Measurements from ENCODE around the gene MB21D2.

The MB21D2 gene

DNA sequence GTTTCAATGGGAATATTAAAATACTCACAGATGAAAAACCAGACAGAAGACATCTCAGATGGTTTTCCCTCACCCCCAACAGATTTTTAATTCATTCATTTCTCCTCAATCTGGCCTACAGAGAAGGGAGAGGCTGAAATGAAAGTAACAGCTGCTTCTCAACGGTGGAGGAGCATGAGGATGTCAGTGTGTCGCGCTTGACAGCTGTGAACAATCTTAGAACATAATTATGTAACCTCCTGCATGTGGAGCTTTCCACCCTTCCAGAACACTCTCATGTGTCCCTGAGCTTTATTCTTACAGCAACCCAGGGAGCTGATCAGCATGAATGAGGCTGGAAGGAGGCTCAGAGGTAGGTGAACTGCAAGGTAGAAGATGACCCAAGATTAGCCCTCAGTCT is 52.7 kb downstream of the MB21D2 start:
- TF ChIP-seq FOXM1 (IDR thresholded peaks at IDR 0.05; ENCODE audit: borderline replicate concordance) (no peak), PKNOX1 (IDR thresholded peaks at IDR 0.05) (no peak), CTBP1 (IDR thresholded peaks at IDR 0.05; ENCODE audit: borderline replicate concordance) (no peak), ZNF384 (IDR thresholded peaks at IDR 0.05) (no peak), TARDBP (IDR thresholded peaks at IDR 0.05) (no peak), FOXK2 (IDR thresholded peaks at IDR 0.05) (no peak), SP1 (IDR thresholded peaks at IDR 0.05) (no peak), FOXA1 (IDR thresholded peaks at IDR 0.05) (no peak), ARNT (IDR thresholded peaks at IDR 0.05) (no peak), SUZ12 (IDR thresholded peaks at IDR 0.05) (no peak), BHLHE40 (IDR thresholded peaks at IDR 0.05; ENCODE audit: borderline replicate concordance) (no peak), NFRKB (IDR thresholded peaks at IDR 0.05) (no peak)
- no peak for DNase-seq (ENCODE audit: extremely low spot score)
- POLR2A ChIA-PET: no interaction called here
- CTCF ChIA-PET: no interaction called here

DNA sequence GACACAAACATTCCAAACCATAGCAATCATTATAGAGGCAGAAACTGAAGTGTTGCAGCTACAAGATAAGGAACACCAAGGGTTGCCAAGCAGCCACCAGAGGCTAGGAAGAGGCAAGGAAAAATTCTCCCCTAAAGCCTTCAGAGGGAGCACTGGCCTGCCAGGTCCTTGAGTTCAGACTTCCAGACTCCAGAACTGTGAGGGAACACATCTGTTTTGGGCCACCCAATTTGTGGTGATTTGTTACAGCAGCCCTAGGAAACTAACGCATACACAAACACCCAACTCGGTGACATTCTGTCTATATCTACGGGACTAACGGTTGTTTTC is 54.6 kb downstream of the MB21D2 start:
- DNase-seq (ENCODE audit: extremely low spot score): no peak
- TF ChIP-seq FOXM1 (IDR thresholded peaks at IDR 0.05; ENCODE audit: borderline replicate concordance): no peak
- TF ChIP-seq SUZ12 (IDR thresholded peaks at IDR 0.05): no peak
- TF ChIP-seq BHLHE40 (IDR thresholded peaks at IDR 0.05; ENCODE audit: borderline replicate concordance): no peak
- no peak for TF ChIP-seq L3MBTL2 (conservative IDR thresholded peaks at IDR 0.05)
- no peak for TF ChIP-seq HDGF (IDR thresholded peaks at IDR 0.05; ENCODE audit: borderline replicate concordance)
- no peak for TF ChIP-seq CTBP1 (IDR thresholded peaks at IDR 0.05; ENCODE audit: borderline replicate concordance)
- no peak for TF ChIP-seq NFRKB (IDR thresholded peaks at IDR 0.05)
- ChIA-PET CTCF (no interaction called here), POLR2A (no interaction called here)

GRCh38 chr3:192862408-192863090 is 55.1 kb downstream of the MB21D2 start:
- DNase-seq (ENCODE audit: extremely low spot score): no peak
- TF ChIP-seq FOXA1 (IDR thresholded peaks at IDR 0.05) (no peak), FOXK2 (IDR thresholded peaks at IDR 0.05) (no peak), NFRKB (IDR thresholded peaks at IDR 0.05) (no peak), ELF4 (IDR thresholded peaks at IDR 0.05) (no peak), FOXM1 (IDR thresholded peaks at IDR 0.05; ENCODE audit: borderline replicate concordance) (no peak), ZNF384 (IDR thresholded peaks at IDR 0.05) (no peak), ARNT (IDR thresholded peaks at IDR 0.05) (no peak), BHLHE40 (IDR thresholded peaks at IDR 0.05; ENCODE audit: borderline replicate concordance) (no peak), HDGF (IDR thresholded peaks at IDR 0.05; ENCODE audit: borderline replicate concordance) (no peak), TARDBP (IDR thresholded peaks at IDR 0.05) (no peak), SP1 (IDR thresholded peaks at IDR 0.05) (no peak), PKNOX1 (IDR thresholded peaks at IDR 0.05) (no peak), LEF1 (IDR thresholded peaks at IDR 0.05; ENCODE audit: borderline replicate concordance) (no peak), SUZ12 (IDR thresholded peaks at IDR 0.05) (no peak)
- ChIA-PET CTCF (no interaction called here), POLR2A (no interaction called here)

DNA sequence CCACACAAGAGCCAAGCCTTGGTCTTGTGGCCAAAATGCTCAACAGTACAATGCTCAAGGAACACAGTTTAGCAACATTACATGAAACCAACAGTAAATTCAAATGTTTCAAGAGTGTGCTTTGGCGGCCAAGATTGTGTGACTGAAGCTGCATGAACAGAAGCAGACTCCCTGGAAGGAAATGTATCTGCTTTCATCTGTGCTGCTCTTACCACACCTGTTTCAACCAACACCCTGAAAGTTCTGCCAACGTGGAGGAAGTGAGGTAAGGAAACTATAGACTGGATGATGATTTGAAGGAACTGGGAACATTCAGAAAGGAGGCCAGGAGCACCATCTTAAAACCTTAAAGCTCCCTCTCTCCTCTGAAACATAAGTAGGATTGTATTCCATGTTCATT is 55.7 kb downstream of the MB21D2 start:
- DNase-seq (ENCODE audit: extremely low spot score): no peak
- ChIA-PET CTCF (no interaction called here), POLR2A (no interaction called here)
- TF ChIP-seq PKNOX1 (IDR thresholded peaks at IDR 0.05) (no peak), CTBP1 (IDR thresholded peaks at IDR 0.05; ENCODE audit: borderline replicate concordance) (no peak), SUZ12 (IDR thresholded peaks at IDR 0.05) (no peak), BHLHE40 (IDR thresholded peaks at IDR 0.05; ENCODE audit: borderline replicate concordance) (no peak), FOXK2 (IDR thresholded peaks at IDR 0.05) (no peak), ARNT (IDR thresholded peaks at IDR 0.05) (no peak), SP1 (IDR thresholded peaks at IDR 0.05) (no peak), NFRKB (IDR thresholded peaks at IDR 0.05) (no peak), ELF4 (IDR thresholded peaks at IDR 0.05) (no peak), FOXM1 (IDR thresholded peaks at IDR 0.05; ENCODE audit: borderline replicate concordance) (no peak), LEF1 (IDR thresholded peaks at IDR 0.05; ENCODE audit: borderline replicate concordance) (no peak), HDGF (IDR thresholded peaks at IDR 0.05; ENCODE audit: borderline replicate concordance) (no peak)

GRCh38 chr3:192860454-192860853 is 57.2 kb downstream of the MB21D2 start:
- TF ChIP-seq NFRKB (IDR thresholded peaks at IDR 0.05) (no peak), BHLHE40 (IDR thresholded peaks at IDR 0.05; ENCODE audit: borderline replicate concordance) (no peak), FOXA1 (IDR thresholded peaks at IDR 0.05) (no peak), CTBP1 (IDR thresholded peaks at IDR 0.05; ENCODE audit: borderline replicate concordance) (no peak), LEF1 (IDR thresholded peaks at IDR 0.05; ENCODE audit: borderline replicate concordance) (no peak), FOXK2 (IDR thresholded peaks at IDR 0.05) (no peak), ELF4 (IDR thresholded peaks at IDR 0.05) (no peak), FOXM1 (IDR thresholded peaks at IDR 0.05; ENCODE audit: borderline replicate concordance) (no peak), ZNF384 (IDR thresholded peaks at IDR 0.05) (no peak), ARNT (IDR thresholded peaks at IDR 0.05) (no peak), PKNOX1 (IDR thresholded peaks at IDR 0.05) (no peak), SUZ12 (IDR thresholded peaks at IDR 0.05) (no peak), TARDBP (IDR thresholded peaks at IDR 0.05) (no peak), HDGF (IDR thresholded peaks at IDR 0.05; ENCODE audit: borderline replicate concordance) (no peak), L3MBTL2 (conservative IDR thresholded peaks at IDR 0.05) (no peak), SP1 (IDR thresholded peaks at IDR 0.05) (no peak)
- POLR2A ChIA-PET: no interaction called here
- no peak for DNase-seq (ENCODE audit: extremely low spot score)
- CTCF ChIA-PET: interaction anchor here (0.6 kb wide), 1 partner anchor 64 kb away, joined by 4 read pairs; no protein-coding TSS in a partner anchor
